Thyroid gland (tissue), 4 donors: ENCODE measurements around the gene HAP1.

Experiments
- CTCF ChIP-seq, 6 experiments: fragments of 200-600 bp in 3 of 6; fragments of 450-650 bp in 3 of 6; sonication (generic) in 3 of 6; IDR thresholded peaks; one replicate each; pipeline ENCODE4 v1.5.1; 2016 to 2019; ENCODE audit warnings: antibody characterized with exemption in 6 of 6, mild to moderate bottlenecking in 2 of 6, inconsistent platforms in 1 of 6, moderate library complexity in 1 of 6
- POLR2A ChIP-seq, 2 donors: fragments of 450-650 bp; IDR thresholded peaks; one replicate each; pipeline ENCODE4 v1.6.1; 2017; ENCODE audit warnings: antibody characterized with exemption in 2 of 2, mild to moderate bottlenecking in 2 of 2, moderate library complexity in 1 of 2

GRCh38 chr17:41768682-41769288 is 34.3 kb upstream of the HAP1 start:
- TF ChIP-seq POLR2A (IDR thresholded peaks at IDR 0.05) (no peak), CTCF (IDR thresholded peaks at IDR 0.05) (no peak)
